ENCODE data around the gene LSR.

LSR gene

GRCh38 chr19:35311901-35312665, 63.3 kb downstream of the LSR start:
- Histone ChIP-seq H3K4me3 (replicated peaks; ENCODE audit: insufficient read depth, low read length) (no peak overlapping the region), H3K27me3 (ENCODE audit: insufficient read depth, poor library complexity, severe bottlenecking) (no peaks in the 10 kb centered on the region), H3K27ac (replicated peaks) (no peak overlapping the region)
- TF ChIP-seq REST (IDR thresholded peaks at IDR 0.05; ENCODE audit: insufficient replicate concordance, low read depth) (no peak), GABPA (IDR thresholded peaks at IDR 0.05; ENCODE audit: low read depth) (no peak), POLR2AphosphoS5 (IDR thresholded peaks at IDR 0.05; ENCODE audit: low read depth) (no peak), SPI1 (IDR thresholded peaks at IDR 0.05; ENCODE audit: borderline replicate concordance, low read depth) (no peak), CTCF (IDR thresholded peaks at IDR 0.05; ENCODE audit: insufficient read depth, low read length) (no peak)
- no peak for DNase-seq (ENCODE audit: low read depth in 1 of 2, low spot score in 1 of 2)

- Histone ChIP-seq H3K4me3 (replicated peaks; ENCODE audit: insufficient read depth, low read length) (no peak overlapping the region), H3K27me3 (ENCODE audit: insufficient read depth, poor library complexity, severe bottlenecking) (no peaks in the 10 kb centered on the region), H3K27ac (replicated peaks) (no peak overlapping the region)
- TF ChIP-seq POLR2AphosphoS5 (IDR thresholded peaks at IDR 0.05; ENCODE audit: low read depth), result no peak
- TF ChIP-seq REST (IDR thresholded peaks at IDR 0.05; ENCODE audit: insufficient replicate concordance, low read depth), result no peak
- no peak for TF ChIP-seq CTCF (IDR thresholded peaks at IDR 0.05; ENCODE audit: insufficient read depth, low read length)
- TF ChIP-seq GABPA (IDR thresholded peaks at IDR 0.05; ENCODE audit: low read depth), result no peak
- no peak for TF ChIP-seq SPI1 (IDR thresholded peaks at IDR 0.05; ENCODE audit: borderline replicate concordance, low read depth)
- DNase-seq (ENCODE audit: low read depth in 1 of 2, low spot score in 1 of 2), result no peak
These were observed 64.8 kb downstream of the LSR start for GRCh38 chr19:35313587-35313986.

GRCh38 chr19:35314031-35314430, 65.2 kb downstream of the LSR start:
- Histone ChIP-seq H3K27me3 (ENCODE audit: insufficient read depth, poor library complexity, severe bottlenecking) (no peaks in the 10 kb centered on the region), H3K4me3 (replicated peaks; ENCODE audit: insufficient read depth, low read length) (no peak overlapping the region), H3K27ac (replicated peaks) (no peak overlapping the region)
- TF ChIP-seq REST (IDR thresholded peaks at IDR 0.05; ENCODE audit: insufficient replicate concordance, low read depth) (no peak), GABPA (IDR thresholded peaks at IDR 0.05; ENCODE audit: low read depth) (no peak), SPI1 (IDR thresholded peaks at IDR 0.05; ENCODE audit: borderline replicate concordance, low read depth) (no peak), CTCF (IDR thresholded peaks at IDR 0.05; ENCODE audit: insufficient read depth, low read length) (no peak), POLR2AphosphoS5 (IDR thresholded peaks at IDR 0.05; ENCODE audit: low read depth) (no peak)
- no peak for DNase-seq (ENCODE audit: low read depth in 1 of 2, low spot score in 1 of 2)

All from HL-60 (cell line).